HG03025 (cell line): ENCODE data around the gene ENDOU.
A peak's percentile ranks its signal among the peaks of the same experiment; 100 is the strongest.

ENCODE experiments used
- ATAC-seq: cut with Tn5 transposase; IDR thresholded peaks from one replicate; pipeline ENCODE4 v1.9.1; 2021; ENCODE audit warnings: mild to moderate bottlenecking, moderate library complexity; ENCODE audit not compliant: unreplicated experiment, low FRiP score

The ENDOU gene, protein sequence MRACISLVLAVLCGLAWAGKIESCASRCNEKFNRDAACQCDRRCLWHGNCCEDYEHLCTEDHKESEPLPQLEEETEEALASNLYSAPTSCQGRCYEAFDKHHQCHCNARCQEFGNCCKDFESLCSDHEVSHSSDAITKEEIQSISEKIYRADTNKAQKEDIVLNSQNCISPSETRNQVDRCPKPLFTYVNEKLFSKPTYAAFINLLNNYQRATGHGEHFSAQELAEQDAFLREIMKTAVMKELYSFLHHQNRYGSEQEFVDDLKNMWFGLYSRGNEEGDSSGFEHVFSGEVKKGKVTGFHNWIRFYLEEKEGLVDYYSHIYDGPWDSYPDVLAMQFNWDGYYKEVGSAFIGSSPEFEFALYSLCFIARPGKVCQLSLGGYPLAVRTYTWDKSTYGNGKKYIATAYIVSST

DNA sequence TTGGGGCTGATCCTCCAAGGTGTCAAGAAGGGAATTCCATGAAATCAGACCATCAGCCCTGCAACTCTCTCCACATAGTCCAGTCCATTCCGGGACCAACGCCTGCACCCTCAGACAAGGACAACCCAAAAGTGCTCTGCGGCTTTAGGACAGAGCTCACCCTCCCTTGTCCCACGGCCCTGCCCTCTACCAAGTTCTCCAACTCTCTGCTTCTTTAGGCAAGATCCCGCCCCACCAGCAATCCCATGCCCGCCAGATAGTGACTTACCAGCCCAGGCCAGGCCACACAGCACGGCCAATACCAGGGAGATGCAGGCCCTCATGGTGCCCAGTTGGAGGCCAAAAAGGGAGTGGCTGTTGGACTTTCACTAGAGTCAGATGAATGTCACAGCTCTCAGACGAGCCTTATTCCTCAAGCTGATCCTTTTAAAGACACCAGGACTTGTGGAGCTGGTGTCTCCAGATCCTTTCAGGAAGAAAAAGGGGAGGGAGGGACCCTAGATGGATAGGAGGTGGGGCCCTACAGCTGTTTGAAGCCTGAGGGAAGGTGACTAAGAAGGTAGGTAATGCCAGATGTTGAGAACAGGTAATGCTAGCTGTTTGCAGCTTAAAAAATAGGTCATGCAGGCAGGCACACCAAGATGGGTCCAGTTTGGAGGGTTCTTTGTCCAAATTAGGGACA, at the start of gene ENDOU:
ENDOU (minus strand) TSS at position 400 of the 682 bp plus-strand sequence; CDS start at position 323, 77 bp downstream.
- ATAC-seq: no peak

DNA sequence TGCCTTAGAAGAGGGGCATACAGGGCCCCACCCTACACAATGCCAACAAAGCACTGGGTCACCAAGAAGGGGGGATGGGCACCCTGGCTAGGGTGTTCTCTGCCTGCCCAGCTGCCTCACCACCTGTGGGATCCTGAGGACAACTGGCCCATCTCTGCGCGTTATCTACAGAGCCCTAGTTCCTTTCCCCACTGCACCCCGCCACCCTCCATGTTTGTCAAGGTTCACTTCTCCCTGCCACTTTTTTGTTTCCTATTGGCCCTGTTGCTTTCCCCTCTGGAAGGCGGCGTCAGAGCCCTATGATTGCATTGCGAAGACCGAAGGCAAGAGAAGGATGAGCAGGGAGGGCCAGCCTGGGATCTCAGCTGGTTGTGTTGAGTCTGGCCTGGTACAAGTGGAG, 49.4 kb upstream of the ENDOU start:
- no peak for ATAC-seq

GRCh38 chr12:47773858-47774580, 48.7 kb upstream of the ENDOU start:
- ATAC-seq: no peak

- peak; percentile 73 for ATAC-seq
Measured at GRCh38 chr12:47773062-47773857, 48.0 kb upstream of the ENDOU start, which contains the start of gene SLC48A1. Gene SLC48A1, plus strand, starts transcription at chr12:47773238. Its CDS starts 67 bp downstream, at chr12:47773305.

- no peak for ATAC-seq
Measured at GRCh38 chr12:47772738-47773061, 47.4 kb upstream of the ENDOU start.

DNA sequence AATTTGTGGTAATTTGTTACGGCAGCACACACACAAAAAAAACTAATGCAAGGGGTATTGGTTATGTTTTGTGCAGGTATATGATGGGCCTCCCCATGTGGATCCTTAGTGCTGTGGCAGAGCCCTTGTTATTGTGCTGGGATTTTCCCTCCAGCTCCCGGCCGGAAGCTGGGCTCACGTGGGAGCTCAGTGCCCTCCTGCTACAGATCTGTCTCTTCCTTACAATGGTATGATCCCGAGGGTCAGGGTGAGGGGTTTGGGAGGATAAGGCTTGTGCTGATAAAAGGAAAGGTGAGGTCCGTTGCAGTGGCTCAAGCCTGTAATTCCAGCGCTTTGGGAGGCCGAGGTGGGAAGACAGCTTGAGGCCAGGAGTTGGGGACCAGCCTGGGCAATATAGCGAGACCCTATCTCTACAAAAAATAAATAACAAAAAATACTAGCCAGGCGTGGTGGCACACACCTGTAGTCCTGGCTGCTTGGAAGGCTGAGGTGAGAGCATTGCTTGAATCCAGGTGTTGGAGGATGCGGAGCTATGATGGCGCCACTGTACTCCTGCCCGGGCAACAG, 46.9 kb upstream of the ENDOU start:
- no peak for ATAC-seq

- ATAC-seq: no peak
Measured at GRCh38 chr12:47771304-47771703, 46.0 kb upstream of the ENDOU start.

GRCh38 chr12:47770086-47770726, 44.9 kb upstream of the ENDOU start:
- ATAC-seq: no peak

DNA sequence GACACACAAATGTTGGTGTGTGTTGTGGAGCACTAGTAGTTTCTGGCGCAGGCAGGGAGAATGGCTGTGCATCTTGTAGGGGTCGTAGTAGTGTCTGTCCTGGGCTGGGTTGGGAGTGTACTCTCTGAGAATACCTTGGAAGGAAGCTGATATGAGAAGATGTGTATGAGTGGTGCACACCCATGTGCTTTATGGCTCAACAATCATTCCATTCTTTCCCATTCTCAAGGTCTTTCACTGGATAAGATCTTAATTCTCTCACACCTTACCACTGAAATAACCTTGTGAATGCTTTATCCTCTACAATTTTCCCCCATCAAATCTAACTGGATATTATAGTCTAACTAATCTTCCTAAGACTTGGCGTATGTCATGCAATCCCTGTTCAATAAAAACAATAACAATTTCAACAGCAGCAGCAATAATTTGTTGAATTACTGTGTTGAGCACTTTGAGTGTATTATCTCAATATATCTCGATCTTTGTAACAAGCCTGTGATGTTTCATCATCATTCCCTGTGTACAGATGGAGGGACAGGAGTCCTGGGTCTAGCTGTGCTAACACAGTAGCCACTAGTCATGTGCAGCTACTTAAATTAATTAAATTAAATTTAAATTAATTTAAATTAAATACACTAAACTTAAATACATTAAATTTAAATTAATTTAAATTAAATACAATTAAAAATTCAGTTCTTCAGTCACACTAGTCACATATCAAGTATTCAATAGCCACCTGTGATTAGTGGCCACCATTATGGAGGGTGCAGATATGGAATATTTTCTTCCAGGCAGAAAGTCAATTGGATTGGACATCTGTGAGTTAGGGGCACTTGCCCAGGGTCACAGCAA, 44.2 kb upstream of the ENDOU start:
- ATAC-seq: no peak

DNA sequence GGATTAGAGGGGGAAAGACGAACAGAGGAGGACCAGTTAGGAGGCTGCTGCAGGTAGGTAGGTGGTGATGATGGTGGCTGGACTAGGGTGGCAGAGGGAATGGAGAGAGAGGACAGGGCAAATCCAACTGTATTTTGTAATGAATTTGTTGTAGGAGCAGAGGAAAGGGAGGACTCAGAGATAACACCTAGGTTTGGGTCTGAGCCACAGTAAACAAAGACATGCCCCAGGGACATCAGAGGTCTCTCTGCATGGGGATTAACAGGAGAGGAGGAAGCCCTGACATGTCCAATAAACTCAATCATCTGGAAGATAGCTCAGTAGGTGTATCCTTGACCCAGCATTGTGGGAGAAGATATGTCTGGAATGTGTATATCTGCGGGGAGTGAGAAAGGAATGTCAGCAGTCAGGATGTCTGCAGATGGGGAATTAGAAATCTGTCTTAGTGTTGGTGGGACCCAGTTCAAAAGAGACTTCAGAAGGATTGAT, 43.1 kb upstream of the ENDOU start:
- ATAC-seq: no peak

DNA sequence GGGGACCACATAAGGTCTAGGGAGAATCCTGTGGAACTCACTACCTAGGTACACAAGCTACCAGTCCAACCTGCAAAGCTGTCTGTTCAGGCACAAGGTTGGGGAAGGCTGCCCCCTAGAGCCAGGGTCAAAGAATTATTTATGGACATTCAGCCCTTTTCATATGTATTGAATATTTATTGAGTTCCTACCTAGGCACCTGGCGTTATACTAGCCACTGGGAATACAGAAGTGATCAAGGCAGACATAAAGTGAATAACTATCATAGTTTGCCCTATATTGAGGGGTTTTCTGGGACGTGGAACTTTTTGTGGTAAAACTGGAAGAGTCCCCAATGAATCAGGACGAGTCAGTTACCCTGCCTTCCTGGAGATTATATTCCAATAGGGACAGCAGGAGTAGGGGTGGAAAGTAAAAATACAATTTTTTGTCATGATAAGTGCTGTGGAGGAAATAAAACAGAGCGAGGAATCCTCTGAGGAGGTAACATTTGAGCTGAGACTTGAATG, 42.0 kb upstream of the ENDOU start:
- no peak for ATAC-seq

GRCh38 chr12:47766502-47767215, 41.4 kb upstream of the ENDOU start:
- ATAC-seq: no peak

GRCh38 chr12:47763481-47764346, 38.4 kb upstream of the ENDOU start:
- no peak for ATAC-seq

DNA sequence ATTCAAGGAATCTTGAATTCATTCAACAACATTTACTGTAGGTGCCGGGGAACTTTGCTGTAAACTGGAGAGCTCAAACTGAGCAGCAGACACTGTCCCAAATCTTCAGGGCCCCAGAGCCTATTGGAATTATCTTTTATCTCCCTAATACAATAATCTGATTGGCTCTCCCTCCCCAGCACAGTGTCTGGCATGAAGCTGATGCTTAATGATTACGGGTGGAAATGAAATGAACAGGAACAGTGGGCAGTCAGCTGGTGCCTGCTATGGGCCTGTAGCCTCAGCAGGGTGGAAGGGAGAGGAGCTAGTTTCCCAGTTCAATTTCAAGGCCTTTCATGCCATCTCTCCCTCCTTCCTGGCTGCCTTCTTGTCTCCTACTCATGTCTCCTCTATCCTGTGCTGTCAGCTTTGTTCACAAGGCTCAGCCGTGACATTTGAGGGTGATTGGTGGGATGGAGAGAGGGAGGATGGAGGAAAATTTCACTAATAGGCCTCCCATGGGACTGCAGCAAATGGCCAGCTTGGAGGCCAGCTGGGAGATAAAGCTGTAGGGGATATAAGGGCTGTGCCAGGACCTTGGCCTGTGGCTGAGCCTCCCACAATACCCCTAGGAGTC, 37.7 kb upstream of the ENDOU start:
- no peak for ATAC-seq

- peak; percentile 36 for ATAC-seq
Measured at GRCh38 chr12:47758834-47759690, 33.8 kb upstream of the ENDOU start, which contains the start of gene RAPGEF3. Gene RAPGEF3, minus strand, starts transcription at chr12:47758880. Its CDS starts 324 bp downstream, at chr12:47758556.

GRCh38 chr12:47758584-47758833, 33.2 kb upstream of the ENDOU start:
- no peak for ATAC-seq
